HUES48 (cell line): Measurements from ENCODE around the gene APOBR.

Experiments
- H3K27ac ChIP-seq: one replicate; pipeline ENCODE4 v1.7.0; 2013; ENCODE audit warnings: low read depth, low read length, inconsistent platforms
- H3K27me3 ChIP-seq: 2 replicates; pipeline ENCODE4 v1.6.1; 2013; ENCODE audit warnings: mild to moderate bottlenecking, low read length; ENCODE audit not compliant: control insufficient read depth, insufficient read depth
- H3K36me3 ChIP-seq: 2 replicates; pipeline ENCODE4 v1.6.1; 2013; ENCODE audit warnings: low read length; ENCODE audit not compliant: control insufficient read depth, insufficient read depth
- H3K4me1 ChIP-seq: 2 replicates; pipeline ENCODE4 v1.6.1; 2013; ENCODE audit warnings: mild to moderate bottlenecking, low read length; ENCODE audit not compliant: control insufficient read depth, insufficient read depth
- H3K4me3 ChIP-seq: 2 replicates; pipeline ENCODE4 v1.5.1; 2013; ENCODE audit warnings: mild to moderate bottlenecking, low read depth, low read length
- H3K9ac ChIP-seq: 2 replicates; pipeline ENCODE4 v1.6.1; 2013; ENCODE audit warnings: mild to moderate bottlenecking, low read depth, low read length, moderate library complexity
- H3K9me3 ChIP-seq: 2 replicates; pipeline ENCODE4 v1.6.1; 2013; ENCODE audit warnings: low read length; ENCODE audit not compliant: control insufficient read depth, insufficient read depth

The APOBR gene

GRCh38 chr16:28529124-28529523, 34.7 kb downstream of the APOBR start:
- no peaks in the 10 kb centered on the region for H3K27me3 ChIP-seq
- H3K4me3 ChIP-seq, result no peak overlapping the region
- no peaks in the 10 kb centered on the region for H3K9me3 ChIP-seq
- H3K27ac ChIP-seq, result no peak overlapping the region
- H3K36me3 ChIP-seq, result no peaks in the 10 kb centered on the region
- H3K9ac ChIP-seq, result no peak overlapping the region
- peaks cover 6% of the 10 kb centered on the region; the same call in 1 of the 2 replicates for H3K4me1 ChIP-seq

- Histone ChIP-seq H3K27me3 (no peaks in the 10 kb centered on the region), H3K9ac (no peak overlapping the region), H3K4me3 (no peak overlapping the region), H3K36me3 (no peaks in the 10 kb centered on the region), H3K4me1 (peaks cover 6% of the 10 kb centered on the region; the same call in 1 of the 2 replicates), H3K27ac (no peak overlapping the region), H3K9me3 (no peaks in the 10 kb centered on the region)
Observed at GRCh38 chr16:28531777-28532744, 37.6 kb downstream of the APOBR start.

GRCh38 chr16:28532940-28533647, 38.7 kb downstream of the APOBR start:
- Histone ChIP-seq H3K9me3 (no peaks in the 10 kb centered on the region), H3K9ac (no peak overlapping the region), H3K27me3 (no peaks in the 10 kb centered on the region), H3K4me1 (peaks cover 6% of the 10 kb centered on the region; the same call in 1 of the 2 replicates), H3K4me3 (no peak overlapping the region), H3K36me3 (no peaks in the 10 kb centered on the region), H3K27ac (no peak overlapping the region)

- Histone ChIP-seq H3K27me3 (no peaks in the 10 kb centered on the region), H3K9me3 (no peaks in the 10 kb centered on the region), H3K4me3 (no peak overlapping the region), H3K4me1 (peaks cover 6% of the 10 kb centered on the region; the same call in 1 of the 2 replicates), H3K36me3 (no peaks in the 10 kb centered on the region), H3K9ac (no peak overlapping the region), H3K27ac (no peak overlapping the region)
Observed at GRCh38 chr16:28534542-28535373, 40.3 kb downstream of the APOBR start.

GRCh38 chr16:28537076-28537475, 42.6 kb downstream of the APOBR start:
- Histone ChIP-seq H3K4me1 (peaks cover 2% of the 10 kb centered on the region; the same call in 1 of the 2 replicates), H3K9ac (no peak overlapping the region), H3K27ac (no peak overlapping the region), H3K4me3 (no peak overlapping the region), H3K9me3 (no peaks in the 10 kb centered on the region), H3K27me3 (no peaks in the 10 kb centered on the region), H3K36me3 (no peaks in the 10 kb centered on the region)

GRCh38 chr16:28537964-28538732, 43.7 kb downstream of the APOBR start:
- H3K9ac ChIP-seq, result no peak overlapping the region
- no peak overlapping the region for H3K27ac ChIP-seq
- no peaks in the 10 kb centered on the region for H3K9me3 ChIP-seq
- no peaks in the 10 kb centered on the region for H3K4me1 ChIP-seq
- H3K27me3 ChIP-seq, result no peaks in the 10 kb centered on the region
- no peak overlapping the region for H3K4me3 ChIP-seq
- H3K36me3 ChIP-seq, result no peaks in the 10 kb centered on the region

GRCh38 chr16:28538733-28539596, 44.5 kb downstream of the APOBR start, which contains the start of gene NUPR1:
NUPR1 (minus strand) TSS chr16:28538974; CDS start chr16:28538907, 67 bp downstream.
- no peaks in the 10 kb centered on the region for H3K4me1 ChIP-seq

GRCh38 chr16:28540346-28540745, 45.9 kb downstream of the APOBR start:
- H3K9ac ChIP-seq, result no peak overlapping the region
- H3K36me3 ChIP-seq, result no peaks in the 10 kb centered on the region
- H3K4me1 ChIP-seq, result no peaks in the 10 kb centered on the region
- no peak overlapping the region for H3K27ac ChIP-seq
- no peaks in the 10 kb centered on the region for H3K9me3 ChIP-seq
- H3K27me3 ChIP-seq, result no peaks in the 10 kb centered on the region
- H3K4me3 ChIP-seq, result no peak overlapping the region

More at GRCh38 chr16:28538733-28539596, 44.5 kb downstream of the APOBR start, which contains the start of gene NUPR1:
- H3K9me3 ChIP-seq, result no peaks in the 10 kb centered on the region
- no peaks in the 10 kb centered on the region for H3K27me3 ChIP-seq
- H3K27ac ChIP-seq, result no peak within 1 kb of the TSS
- H3K36me3 ChIP-seq, result no peaks in the 10 kb centered on the region
- H3K4me3 ChIP-seq, result no peak within 1 kb of the TSS
- H3K9ac ChIP-seq, result no peak within 1 kb of the TSS

- Histone ChIP-seq H3K4me1 (no peaks in the 10 kb centered on the region), H3K36me3 (no peaks in the 10 kb centered on the region), H3K27me3 (no peaks in the 10 kb centered on the region), H3K4me3 (no peak overlapping the region), H3K9ac (no peak overlapping the region), H3K9me3 (no peaks in the 10 kb centered on the region), H3K27ac (no peak overlapping the region)
Observed at GRCh38 chr16:28542646-28543045, 48.2 kb downstream of the APOBR start.
